ENCODE results near the gene ALDH3B2.

DNA sequence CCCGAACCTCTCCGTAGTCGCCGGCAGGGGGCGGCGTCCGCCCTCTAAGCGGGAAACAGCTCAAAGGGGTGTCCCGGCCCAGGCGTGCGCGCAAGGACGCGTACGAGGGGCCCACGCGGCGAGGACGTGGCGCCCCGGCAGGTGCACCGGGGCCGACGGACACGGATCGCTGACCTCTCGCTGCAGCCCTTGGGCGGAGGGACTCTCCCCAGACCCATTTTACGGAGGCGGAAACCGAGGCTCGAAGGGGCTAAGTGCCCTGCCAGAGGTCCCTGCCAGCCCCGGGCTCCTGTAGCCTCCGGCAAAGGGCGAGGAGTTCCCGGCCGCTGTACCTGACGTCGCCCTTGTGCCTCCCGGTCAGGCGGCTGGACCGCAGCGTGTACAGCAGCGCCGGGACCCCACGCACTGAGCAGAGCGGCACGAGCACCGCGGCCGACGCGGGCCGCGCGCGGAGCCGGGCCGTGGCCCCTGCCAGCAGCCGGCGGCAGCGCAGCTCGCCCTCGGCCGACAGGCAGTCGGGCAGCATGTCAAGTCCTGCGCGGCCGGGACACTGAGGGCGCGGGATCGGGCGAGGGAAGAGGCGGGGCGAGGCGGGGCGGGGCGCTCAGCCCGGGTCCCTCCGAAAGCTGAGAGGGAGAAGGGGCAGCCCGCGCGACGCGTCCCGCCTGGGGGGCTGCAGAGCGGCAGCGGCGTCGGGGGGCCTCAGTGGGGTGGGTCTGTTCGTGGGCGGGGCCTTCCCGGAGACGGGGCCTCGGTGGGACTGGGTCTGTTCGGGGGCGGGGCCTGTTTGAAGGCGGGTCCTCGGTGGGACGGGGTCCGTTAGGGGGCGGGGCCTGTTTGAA is 44.8 kb downstream of the ALDH3B2 start, which contains the start of gene NUDT8:
- TF ChIP-seq, protein P1, sequence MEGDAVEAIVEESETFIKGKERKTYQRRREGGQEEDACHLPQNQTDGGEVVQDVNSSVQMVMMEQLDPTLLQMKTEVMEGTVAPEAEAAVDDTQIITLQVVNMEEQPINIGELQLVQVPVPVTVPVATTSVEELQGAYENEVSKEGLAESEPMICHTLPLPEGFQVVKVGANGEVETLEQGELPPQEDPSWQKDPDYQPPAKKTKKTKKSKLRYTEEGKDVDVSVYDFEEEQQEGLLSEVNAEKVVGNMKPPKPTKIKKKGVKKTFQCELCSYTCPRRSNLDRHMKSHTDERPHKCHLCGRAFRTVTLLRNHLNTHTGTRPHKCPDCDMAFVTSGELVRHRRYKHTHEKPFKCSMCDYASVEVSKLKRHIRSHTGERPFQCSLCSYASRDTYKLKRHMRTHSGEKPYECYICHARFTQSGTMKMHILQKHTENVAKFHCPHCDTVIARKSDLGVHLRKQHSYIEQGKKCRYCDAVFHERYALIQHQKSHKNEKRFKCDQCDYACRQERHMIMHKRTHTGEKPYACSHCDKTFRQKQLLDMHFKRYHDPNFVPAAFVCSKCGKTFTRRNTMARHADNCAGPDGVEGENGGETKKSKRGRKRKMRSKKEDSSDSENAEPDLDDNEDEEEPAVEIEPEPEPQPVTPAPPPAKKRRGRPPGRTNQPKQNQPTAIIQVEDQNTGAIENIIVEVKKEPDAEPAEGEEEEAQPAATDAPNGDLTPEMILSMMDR (IDR thresholded peaks at IDR 0.05; ENCODE audit: insufficient read depth, low read length), result peak; percentile 67
- TF ChIP-seq POLR2AphosphoS5 (IDR thresholded peaks at IDR 0.05; ENCODE audit: low read depth), result peak; percentile 60; the same call in 1 of the 2 replicates
- TF ChIP-seq, protein P2, sequence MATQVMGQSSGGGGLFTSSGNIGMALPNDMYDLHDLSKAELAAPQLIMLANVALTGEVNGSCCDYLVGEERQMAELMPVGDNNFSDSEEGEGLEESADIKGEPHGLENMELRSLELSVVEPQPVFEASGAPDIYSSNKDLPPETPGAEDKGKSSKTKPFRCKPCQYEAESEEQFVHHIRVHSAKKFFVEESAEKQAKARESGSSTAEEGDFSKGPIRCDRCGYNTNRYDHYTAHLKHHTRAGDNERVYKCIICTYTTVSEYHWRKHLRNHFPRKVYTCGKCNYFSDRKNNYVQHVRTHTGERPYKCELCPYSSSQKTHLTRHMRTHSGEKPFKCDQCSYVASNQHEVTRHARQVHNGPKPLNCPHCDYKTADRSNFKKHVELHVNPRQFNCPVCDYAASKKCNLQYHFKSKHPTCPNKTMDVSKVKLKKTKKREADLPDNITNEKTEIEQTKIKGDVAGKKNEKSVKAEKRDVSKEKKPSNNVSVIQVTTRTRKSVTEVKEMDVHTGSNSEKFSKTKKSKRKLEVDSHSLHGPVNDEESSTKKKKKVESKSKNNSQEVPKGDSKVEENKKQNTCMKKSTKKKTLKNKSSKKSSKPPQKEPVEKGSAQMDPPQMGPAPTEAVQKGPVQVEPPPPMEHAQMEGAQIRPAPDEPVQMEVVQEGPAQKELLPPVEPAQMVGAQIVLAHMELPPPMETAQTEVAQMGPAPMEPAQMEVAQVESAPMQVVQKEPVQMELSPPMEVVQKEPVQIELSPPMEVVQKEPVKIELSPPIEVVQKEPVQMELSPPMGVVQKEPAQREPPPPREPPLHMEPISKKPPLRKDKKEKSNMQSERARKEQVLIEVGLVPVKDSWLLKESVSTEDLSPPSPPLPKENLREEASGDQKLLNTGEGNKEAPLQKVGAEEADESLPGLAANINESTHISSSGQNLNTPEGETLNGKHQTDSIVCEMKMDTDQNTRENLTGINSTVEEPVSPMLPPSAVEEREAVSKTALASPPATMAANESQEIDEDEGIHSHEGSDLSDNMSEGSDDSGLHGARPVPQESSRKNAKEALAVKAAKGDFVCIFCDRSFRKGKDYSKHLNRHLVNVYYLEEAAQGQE (IDR thresholded peaks at IDR 0.05; ENCODE audit: insufficient replicate concordance, low read depth), result no peak
- no peak for TF ChIP-seq GABPA (IDR thresholded peaks at IDR 0.05; ENCODE audit: low read depth)
- TF ChIP-seq SPI1 (IDR thresholded peaks at IDR 0.05; ENCODE audit: borderline replicate concordance, low read depth), result no peak
